GM23248 (cell line): Measurements from ENCODE around the gene EPS8L2.

Experiments used
- EZH2 ChIP-seq: fragments of 200-600 bp; sonication (generic); IDR thresholded peaks from 2 replicates; pipeline ENCODE4 v1.6.1; 2018; ENCODE audit warnings: antibody characterized with exemption, mild to moderate bottlenecking; ENCODE audit not compliant: insufficient read depth, poor library complexity, severe bottlenecking
- EZH2phosphoT487 ChIP-seq: fragments of 200-600 bp; sonication (generic); IDR thresholded peaks from 2 replicates; pipeline ENCODE4 v1.6.1; 2018; ENCODE audit warnings: antibody characterized with exemption, moderate library complexity, mild to moderate bottlenecking, low read depth; ENCODE audit not compliant: insufficient read depth

DNA sequence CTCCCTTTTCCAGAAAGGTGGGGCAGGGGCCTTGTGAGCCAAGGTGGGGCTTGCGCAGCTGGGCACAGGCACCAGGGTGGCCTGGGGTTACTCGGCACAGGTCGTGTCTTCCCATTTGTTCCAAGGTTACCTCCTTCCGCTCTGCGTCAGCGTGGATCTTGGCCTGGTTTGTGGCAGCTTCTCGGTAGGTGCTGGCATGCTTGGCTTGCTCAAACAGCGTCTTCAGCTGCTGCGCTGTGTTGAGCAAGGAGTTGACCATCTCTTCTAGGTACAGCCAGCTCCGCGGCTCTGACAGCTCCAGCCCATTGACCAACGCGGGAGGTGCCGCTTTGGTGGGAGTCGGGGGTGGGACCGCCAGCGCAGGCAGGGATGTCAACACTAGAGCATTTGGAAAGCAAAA, 31.6 kb upstream of the EPS8L2 start:
- no peak for TF ChIP-seq EZH2
- TF ChIP-seq EZH2phosphoT487 = no peak
